GM18520 (cell line): ENCODE measurements around the gene CCDC93.
"Not testable (repeated sequence)": the region's sequence is repeated elsewhere in the genome, so short reads cannot be mapped to it uniquely, and the experiment has no call there.

Experiments used
- ATAC-seq: cut with Tn5 transposase; IDR thresholded peaks from one replicate; pipeline ENCODE4 v1.9.1; 2021; ENCODE audit not compliant: unreplicated experiment

The CCDC93 gene

DNA sequence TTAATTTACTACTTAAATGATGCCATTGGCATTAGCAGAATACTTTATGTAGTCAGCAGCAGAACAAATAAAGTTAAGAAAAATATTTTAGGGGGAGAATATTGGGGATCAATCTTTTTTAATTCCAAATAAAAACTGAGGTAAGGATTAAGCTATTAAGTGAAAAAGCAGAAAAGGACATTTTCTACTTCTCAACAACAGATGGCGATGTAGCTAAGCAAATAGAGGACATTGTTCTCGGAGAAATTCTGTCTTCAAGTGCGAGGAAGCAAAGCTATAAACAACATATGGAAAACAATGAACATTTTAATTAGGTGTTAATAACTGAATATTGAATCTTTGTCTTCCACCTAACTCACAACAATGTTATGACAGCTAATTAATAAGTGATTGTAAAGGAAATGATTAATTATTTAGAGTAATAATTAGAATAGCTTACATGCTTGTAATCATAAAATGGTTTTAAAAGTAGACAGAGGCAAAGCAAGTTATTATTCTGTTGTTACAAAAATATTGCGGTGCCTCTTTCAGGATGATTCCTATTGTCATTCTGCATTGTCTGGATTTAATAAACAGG is 32.9 kb upstream of the CCDC93 start:
- no peak for ATAC-seq

DNA sequence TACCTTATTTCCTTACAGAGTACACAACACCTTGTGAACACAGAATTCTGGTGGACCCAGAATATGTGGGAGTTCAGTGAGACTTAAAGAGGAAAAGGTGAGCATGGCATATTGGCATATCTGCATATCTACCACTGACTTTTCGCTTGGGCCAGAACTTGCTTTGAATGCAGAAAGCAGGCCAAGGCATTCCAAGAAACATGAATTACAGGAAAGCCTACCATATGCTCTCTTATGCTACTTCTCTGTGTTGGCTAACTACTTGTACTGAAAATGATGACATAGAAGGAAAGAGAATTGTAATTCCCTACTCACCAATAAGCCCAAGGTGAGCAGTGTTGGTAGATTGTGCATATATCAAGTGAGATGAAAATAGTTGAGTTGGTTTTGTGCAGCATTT is 31.4 kb upstream of the CCDC93 start:
- no peak for ATAC-seq

- peak; percentile 35 for ATAC-seq
Observed at GRCh38 chr2:118044854-118045253, 31.0 kb upstream of the CCDC93 start.

DNA sequence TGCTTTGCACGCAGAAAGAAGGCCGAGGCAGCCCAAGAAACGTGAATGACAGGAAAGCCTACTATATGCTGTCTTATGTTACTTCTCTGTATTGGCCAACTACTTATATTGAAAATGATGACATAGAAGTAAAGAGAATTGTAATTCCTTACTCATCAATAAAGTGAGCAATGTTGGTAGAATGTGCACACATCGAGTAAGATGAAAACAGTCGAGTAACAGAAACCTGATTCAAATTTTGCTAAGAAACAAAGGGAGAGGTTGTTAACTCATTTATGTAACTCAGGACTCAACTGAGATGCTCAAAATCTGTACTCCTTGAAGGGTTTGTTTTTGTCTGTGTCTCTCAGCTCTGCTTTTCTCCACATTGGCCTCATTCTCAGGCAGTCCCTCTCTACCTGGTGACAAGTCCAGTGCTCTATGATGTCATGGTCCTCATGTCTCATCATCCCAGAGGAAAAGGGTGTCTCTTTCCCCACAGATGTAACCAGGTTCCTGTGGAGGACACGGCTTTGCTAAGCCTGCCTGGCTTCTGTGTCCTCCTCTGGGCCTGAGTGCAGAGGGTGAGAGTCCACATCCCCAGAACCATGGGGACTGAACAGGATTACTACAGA is 30.3 kb upstream of the CCDC93 start:
- no peak for ATAC-seq

DNA sequence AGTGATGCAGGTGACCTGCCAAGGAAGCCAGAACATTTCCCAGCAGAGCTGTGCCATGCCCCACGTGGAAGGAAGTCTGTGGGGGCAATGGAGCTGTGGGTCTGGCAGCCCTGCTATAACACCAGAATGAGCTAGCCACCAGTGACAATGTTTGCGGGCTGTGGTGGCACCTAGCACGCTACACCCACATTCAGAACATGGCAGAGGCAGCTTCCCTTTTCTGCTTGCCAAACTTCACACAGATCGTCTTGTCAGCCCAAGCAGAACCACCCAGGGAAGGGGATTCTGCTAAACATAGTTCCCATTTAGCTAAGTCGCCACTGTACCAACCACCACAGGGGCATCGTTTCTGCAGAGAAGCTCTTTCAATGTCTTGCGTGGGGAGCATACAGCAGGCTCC is 27.0 kb upstream of the CCDC93 start:
- no peak for ATAC-seq

GRCh38 chr2:118032169-118033013 is 18.5 kb upstream of the CCDC93 start:
- ATAC-seq, result peak; percentile 76

- ATAC-seq, result no peak
Observed at GRCh38 chr2:118031566-118031965, 17.7 kb upstream of the CCDC93 start.

DNA sequence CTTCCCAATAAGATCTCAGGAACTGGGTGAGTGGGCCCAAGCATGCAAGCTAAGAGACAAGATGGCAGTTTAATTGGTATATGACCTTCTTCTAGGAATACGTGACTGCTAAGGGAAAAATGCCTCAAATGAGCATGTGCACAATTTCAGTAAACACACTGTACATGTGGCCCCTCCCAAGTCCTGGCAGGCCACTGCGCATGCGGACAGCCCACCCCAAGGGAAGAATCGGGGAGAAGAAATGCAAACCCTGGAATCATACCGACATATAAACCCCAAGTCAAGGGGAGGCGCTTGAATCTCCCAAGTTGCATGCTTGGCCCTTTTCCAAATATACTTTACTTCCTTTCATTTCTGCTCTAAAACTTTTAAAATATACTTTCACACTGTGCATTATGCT is 15.2 kb upstream of the CCDC93 start:
- ATAC-seq, result no peak

- no peak for ATAC-seq
Observed at GRCh38 chr2:118021356-118021755, 7.5 kb upstream of the CCDC93 start.

GRCh38 chr2:118019821-118020220 is 6.0 kb upstream of the CCDC93 start:
- ATAC-seq, result no peak

DNA sequence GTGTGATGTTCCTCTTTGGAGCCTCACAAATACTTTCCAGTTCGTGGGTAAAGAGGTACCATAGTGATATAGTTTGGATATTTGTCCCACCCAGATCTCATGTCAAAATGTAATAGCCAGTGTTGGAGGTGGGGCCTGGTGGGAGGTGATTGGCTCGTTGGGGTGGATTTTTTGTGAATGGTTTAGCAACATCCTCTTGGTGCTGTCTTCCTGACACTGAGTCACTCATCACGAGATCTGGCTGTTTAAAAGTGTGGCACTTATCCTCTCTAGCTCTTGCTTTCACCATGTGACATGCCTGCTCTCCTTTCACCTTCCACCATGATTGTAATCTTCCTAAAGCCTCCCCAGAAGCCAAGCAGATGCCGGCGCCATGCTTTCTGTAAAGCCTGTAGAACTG is 3.0 kb upstream of the CCDC93 start:
- ATAC-seq, result no peak

GRCh38 chr2:118015761-118016160 is 1.9 kb upstream of the CCDC93 start:
- ATAC-seq, result not testable (repeated sequence)

- no peak for ATAC-seq
Observed at GRCh38 chr2:118014492-118014824, 588 bp upstream of the CCDC93 start.

DNA sequence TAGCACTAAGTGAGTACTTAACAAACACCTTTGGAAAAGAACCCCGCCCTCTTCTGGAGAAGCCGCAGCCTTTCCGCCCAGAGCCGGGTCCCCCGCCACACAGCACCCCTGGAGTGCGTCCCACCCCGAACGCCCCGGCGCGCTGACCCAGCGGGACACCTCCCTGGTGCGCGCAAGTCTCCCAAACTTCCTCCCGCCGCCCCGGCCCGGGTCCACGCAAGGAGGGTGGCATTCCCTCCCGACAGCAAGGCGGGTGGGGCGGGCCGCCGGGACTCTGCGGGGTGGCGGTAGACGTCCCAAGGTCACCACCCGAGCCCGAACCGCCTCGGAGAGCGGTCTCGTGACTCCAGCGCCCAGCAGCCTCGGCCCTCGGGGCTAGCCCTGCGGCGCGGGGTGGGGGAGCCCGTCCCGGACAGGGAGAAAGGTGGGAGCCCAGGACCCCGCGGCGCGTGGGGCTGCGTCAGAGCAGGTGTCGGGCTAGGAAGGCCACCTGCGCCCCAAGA is 598 bp downstream of the CCDC93 start:
- peak; percentile 19 for ATAC-seq

DNA sequence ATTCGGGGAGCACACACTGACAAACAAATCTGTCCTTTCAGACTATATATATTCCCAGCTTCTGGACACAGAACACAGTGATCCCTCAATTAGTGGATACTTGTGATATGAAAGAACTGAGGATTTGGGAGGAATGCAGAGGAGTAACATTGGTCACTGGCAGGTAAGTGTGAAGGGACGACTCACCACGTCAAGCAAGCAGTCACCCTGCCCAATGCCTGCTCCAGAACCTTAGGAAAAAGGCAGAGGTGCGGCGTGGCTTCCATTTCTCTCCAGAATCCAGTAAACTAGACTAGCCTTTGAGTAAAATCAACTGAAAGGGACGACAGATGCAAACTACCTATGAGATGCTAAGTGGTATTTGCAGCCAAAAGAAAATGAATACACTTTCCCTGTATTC is 1.1 kb downstream of the CCDC93 start:
- ATAC-seq, result no peak

GRCh38 chr2:118010473-118010872 is 3.4 kb downstream of the CCDC93 start:
- ATAC-seq, result no peak

- no peak for ATAC-seq
Observed at GRCh38 chr2:118006861-118007260, 7.0 kb downstream of the CCDC93 start.

DNA sequence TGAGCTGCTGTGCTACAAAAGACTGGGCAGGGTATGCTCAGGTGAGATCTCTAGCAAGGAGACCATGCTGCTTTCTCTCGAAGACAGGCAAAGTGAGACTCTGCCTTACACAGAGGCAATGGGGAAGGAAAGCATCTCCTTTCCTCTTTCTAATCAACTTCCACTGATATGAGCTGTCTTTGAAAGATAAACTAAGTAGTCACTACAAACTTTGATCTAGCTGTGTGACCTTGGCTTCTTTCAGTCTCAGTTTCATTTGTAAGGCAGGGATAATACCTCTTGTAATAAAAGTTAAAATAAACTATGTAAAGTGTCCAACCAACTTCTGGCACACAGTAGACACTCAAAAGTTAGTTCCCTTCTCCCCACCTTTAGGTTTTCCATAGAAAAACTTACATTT is 7.5 kb downstream of the CCDC93 start:
- ATAC-seq, result no peak

GRCh38 chr2:118003396-118003824 is 10.5 kb downstream of the CCDC93 start:
- peak; percentile 91 for ATAC-seq

- ATAC-seq, result no peak
Observed at GRCh38 chr2:118000041-118000440, 13.8 kb downstream of the CCDC93 start.

DNA sequence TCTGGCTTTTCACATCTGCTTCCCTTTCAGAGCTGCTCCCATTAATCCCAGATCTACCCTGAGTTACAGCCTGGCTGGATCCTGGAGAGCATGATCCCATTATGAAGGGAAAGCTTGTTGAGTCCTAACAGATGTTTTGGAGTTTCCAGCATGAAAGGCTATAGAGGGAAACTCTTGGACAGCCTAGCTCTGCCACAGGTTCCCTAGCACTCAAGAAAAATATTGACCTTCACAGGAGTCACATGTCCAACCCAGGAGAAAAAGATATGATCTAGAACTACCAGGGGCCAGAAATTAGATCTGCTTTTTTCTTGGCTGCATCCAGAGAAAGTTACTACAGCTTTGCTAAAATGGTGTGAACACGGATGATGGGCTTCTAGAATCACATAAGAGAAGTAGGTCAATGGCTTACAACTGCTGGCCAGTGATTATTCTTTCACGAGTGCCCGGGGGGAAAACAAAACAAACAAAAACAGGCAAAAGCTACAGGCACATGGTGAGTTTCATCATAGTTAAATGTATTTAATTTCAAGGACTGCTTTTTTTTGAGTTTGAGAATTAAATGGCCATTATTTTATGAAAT is 15.9 kb downstream of the CCDC93 start:
- ATAC-seq, result no peak

DNA sequence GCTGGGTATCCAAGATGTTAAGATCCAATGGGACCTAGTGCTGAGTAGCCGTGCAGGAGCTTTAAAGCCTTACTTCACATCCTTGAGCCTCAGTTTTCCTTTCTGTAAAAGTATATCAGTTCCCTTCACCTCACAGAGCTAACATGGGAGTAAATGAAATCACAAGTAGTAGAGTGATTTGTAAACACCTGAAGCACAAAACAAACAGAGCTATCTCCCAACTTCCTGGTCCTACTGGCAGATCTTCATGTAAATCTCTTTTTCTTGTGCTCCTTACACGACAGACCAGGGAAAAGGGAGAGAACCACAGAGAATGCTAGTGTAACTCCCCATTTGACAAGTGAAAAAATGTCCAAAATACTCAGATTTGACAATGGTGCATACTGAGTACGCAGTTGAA is 17.3 kb downstream of the CCDC93 start:
- no peak for ATAC-seq
